Transverse colon (tissue), 4 donors: Measurements from ENCODE around the gene AK4.

Experiments
- CTCF ChIP-seq, 5 experiments: fragments of 200-600 bp in 3 of 5; fragments of 450-650 bp in 2 of 5; sonication (generic) in 3 of 5; IDR thresholded peaks; 1 replicate in 2 of 5; 2 replicates in 3 of 5; pipeline ENCODE4 v1.5.1; 2016 to 2017; ENCODE audit warnings: antibody characterized with exemption in 5 of 5, inconsistent platforms in 3 of 5, mild to moderate bottlenecking in 2 of 5, moderate library complexity in 1 of 5
- POLR2AphosphoS5 ChIP-seq, 3 donors: sonication (generic); formaldehyde crosslinking; IDR thresholded peaks; one replicate each; pipeline ENCODE4 v1.6.1; 2016; ENCODE audit warnings: antibody characterized with exemption in 3 of 3

- no peak for TF ChIP-seq CTCF (IDR thresholded peaks at IDR 0.05)
- TF ChIP-seq POLR2AphosphoS5 (IDR thresholded peaks at IDR 0.05), result no peak
These were observed 97.3 kb downstream of the AK4 start for GRCh38 chr1:65245295-65245694.
